Keratinocyte (primary cell): ENCODE measurements around the gene ACYP2. TPM values are rescaled to one million over a fixed set of nuclear protein-coding genes. Genes with fewer than 3 reads are reported as not detected.

Experiments
- DNase-seq: peaks from one replicate; pipeline ENCODE4 v3.0.0-alpha.2; 2011; ENCODE audit warnings: low read depth, missing footprints, low spot score
- FAIRE-seq: peaks from 2 replicates; lab custom pipeline; 2011; peaks lifted over from hg19 to GRCh38; lab: Jason Lieb, UNC
- H2AFZ ChIP-seq: 2 replicates; pipeline ENCODE4 v1.6.0; 2012; ENCODE audit warnings: low read length, control low read depth, inconsistent platforms; ENCODE audit not compliant: control insufficient read depth
- H3K27ac ChIP-seq: 2 replicates; pipeline ENCODE4 v1.5.1; 2011; ENCODE audit warnings: low read length; ENCODE audit not compliant: control insufficient read depth, insufficient read depth
- H3K27me3 ChIP-seq: 3 replicates; pipeline ENCODE4 v1.6.0; 2011; ENCODE audit warnings: low read length; ENCODE audit not compliant: control insufficient read depth, insufficient read depth; ENCODE audit errors: extremely low read depth
- H3K36me3 ChIP-seq, 2 experiments: 2 replicates in 1 of 2; 3 replicates in 1 of 2; pipeline ENCODE4 v1.5.1; 2011; ENCODE audit warnings: low read length in 2 of 2, mild to moderate bottlenecking in 1 of 2; ENCODE audit not compliant: control insufficient read depth in 2 of 2, insufficient read depth in 2 of 2; ENCODE audit errors: extremely low read depth in 1 of 2
- H3K4me1 ChIP-seq: 3 replicates; pipeline ENCODE4 v1.5.1; 2011; ENCODE audit warnings: low read length; ENCODE audit not compliant: control insufficient read depth, insufficient read depth; ENCODE audit errors: extremely low read depth
- H3K4me2 ChIP-seq: 3 replicates; pipeline ENCODE4 v1.6.0; 2011; ENCODE audit warnings: low read depth, low read length; ENCODE audit not compliant: control insufficient read depth, insufficient read depth; ENCODE audit errors: extremely low read depth
- H3K4me3 ChIP-seq, 3 experiments: fragments of 200-600 bp in 1 of 3; sonication (generic) in 1 of 3; 2 replicates in 2 of 3; 3 replicates in 1 of 3; pipeline ENCODE4 v1.5.1; 2011 to 2016; ENCODE audit warnings: low read length in 3 of 3, mild to moderate bottlenecking in 3 of 3, control low read depth in 2 of 3, inconsistent platforms in 1 of 3, low read depth in 1 of 3, mixed read lengths in 1 of 3, mixed run types in 1 of 3, moderate library complexity in 1 of 3; ENCODE audit not compliant: control insufficient read depth in 2 of 3, insufficient read depth in 2 of 3; ENCODE audit errors: extremely low read depth in 1 of 3
- H3K79me2 ChIP-seq: 2 replicates; pipeline ENCODE4 v1.6.0; 2012; ENCODE audit warnings: low read length; ENCODE audit not compliant: control insufficient read depth, insufficient read depth
- H3K9ac ChIP-seq: 3 replicates; pipeline ENCODE4 v1.6.0; 2011; ENCODE audit warnings: low read length; ENCODE audit not compliant: control insufficient read depth, insufficient read depth; ENCODE audit errors: extremely low read depth
- H3K9me1 ChIP-seq: 3 replicates; pipeline ENCODE4 v1.6.0; 2011; ENCODE audit warnings: low read length; ENCODE audit not compliant: control insufficient read depth, insufficient read depth; ENCODE audit errors: extremely low read depth
- H3K9me3 ChIP-seq: 2 replicates; pipeline ENCODE4 v1.5.1; 2012; ENCODE audit warnings: low read depth, low read length; ENCODE audit not compliant: control insufficient read depth
- H4K20me1 ChIP-seq: 3 replicates; pipeline ENCODE4 v1.6.0; 2011; ENCODE audit warnings: low read length; ENCODE audit not compliant: control insufficient read depth, insufficient read depth; ENCODE audit errors: extremely low read depth
- CTCF ChIP-seq, 3 experiments: IDR thresholded peaks in 1 of 3; conservative IDR thresholded peaks in 1 of 3; optimal IDR thresholded peaks in 1 of 3; 2 replicates in 2 of 3; 3 replicates in 1 of 3; pipeline versions ENCODE3 to v1.5.1; 2011; ENCODE audit warnings: low read length in 3 of 3, mild to moderate bottlenecking in 3 of 3, moderate library complexity in 2 of 3, control low read depth in 1 of 3, inconsistent platforms in 1 of 3; ENCODE audit not compliant: insufficient read depth in 2 of 3; ENCODE audit errors: extremely low read depth in 1 of 3
- EZH2 ChIP-seq: IDR thresholded peaks from one replicate; pipeline ENCODE4 v1.6.1; 2012; ENCODE audit warnings: inconsistent platforms, mild to moderate bottlenecking, low read length, moderate library complexity
- dilution Hi-C: fragments of 300-500 bp; cut with MboI; formaldehyde crosslinking; loops from one replicate; pipeline ENCODE4 v1.7.0; 2020; ENCODE audit warnings: low sequenced_read_pairs; ENCODE audit not compliant: extremely low pct_ligation_motif_present
- polyA plus RNA-seq, 5 experiments: library from polyadenylated mRNA; depleted of rRNA in 3 of 5; stranded (reverse) in 3 of 5; stranded (forward) in 1 of 5; unstranded in 1 of 5; fragments of >200 nt; gene quantifications; 1 replicate in 1 of 5; 2 replicates in 3 of 5; 3 replicates in 1 of 5; pipeline versions ENCODE4 v1.2.1 to v1.2.3, GENCODE V29; 2011 to 2012; ENCODE audit warnings: missing spikeins in 2 of 5, low read depth in 1 of 5, low replicate concordance in 1 of 5

ACYP2 gene
- polyA plus RNA-seq, 1 donor (not counting 4 experiments of a cell fraction or from before 2014, with no cell fraction given) = 8.7 TPM

GRCh38 chr2:54233832-54234649, 118.6 kb downstream of the ACYP2 start:
- Histone ChIP-seq H3K4me1 (no peaks in the 10 kb centered on the region), H3K27me3 (no peaks in the 10 kb centered on the region), H3K4me2 (no peak overlapping the region), H3K36me3 (no peaks in the 10 kb centered on the region), H3K79me2 (no peaks in the 10 kb centered on the region), H2AFZ (no peak overlapping the region), H4K20me1 (no peaks in the 10 kb centered on the region), H3K9me1 (no peaks in the 10 kb centered on the region), H3K4me3 (no peak overlapping the region), H3K9ac (no peak overlapping the region), H3K27ac (no peak overlapping the region), H3K9me3 (no peaks in the 10 kb centered on the region)
- FAIRE-seq (no peak), DNase-seq (no peak)
- no peak for TF ChIP-seq CTCF (optimal IDR thresholded peaks at IDR 0.05 in 1 of 3, IDR thresholded peaks at IDR 0.05 in 1 of 3, conservative IDR thresholded peaks at IDR 0.05 in 1 of 3; ENCODE audit: extremely low read depth in 1 of 3, insufficient read depth in 2 of 3, low read length in 3 of 3)
- no peak for TF ChIP-seq EZH2
- dilution Hi-C loops = no loop called here

- DNase-seq (no peak), FAIRE-seq (no peak)
- Histone ChIP-seq H3K79me2 (no peaks in the 10 kb centered on the region), H3K4me1 (no peaks in the 10 kb centered on the region), H3K4me3 (no peak overlapping the region), H2AFZ (no peak overlapping the region), H3K36me3 (no peaks in the 10 kb centered on the region), H3K4me2 (no peak overlapping the region), H3K27me3 (no peaks in the 10 kb centered on the region), H3K27ac (no peak overlapping the region), H3K9ac (no peak overlapping the region), H3K9me1 (no peaks in the 10 kb centered on the region), H4K20me1 (no peaks in the 10 kb centered on the region), H3K9me3 (no peaks in the 10 kb centered on the region)
- TF ChIP-seq EZH2 (no peak), CTCF (optimal IDR thresholded peaks at IDR 0.05 in 1 of 3, IDR thresholded peaks at IDR 0.05 in 1 of 3, conservative IDR thresholded peaks at IDR 0.05 in 1 of 3; ENCODE audit: extremely low read depth in 1 of 3, insufficient read depth in 2 of 3, low read length in 3 of 3) (no peak)
- dilution Hi-C loops = no loop called here
Measured at GRCh38 chr2:54237428-54237827, 122.0 kb downstream of the ACYP2 start.
